DMS79 treated with DMSO at 0.1 percent for 48 hours (cell line): ENCODE measurements around the gene RTCA.
"Not testable (repeated sequence)": the region's sequence is repeated elsewhere in the genome, so short reads cannot be mapped to it uniquely, and the experiment has no call there.

Source experiments
- DNase-seq: peaks from one replicate; lab custom pipeline; 2025; lab: John Stamatoyannopoulos, UW

Gene RTCA

DNA sequence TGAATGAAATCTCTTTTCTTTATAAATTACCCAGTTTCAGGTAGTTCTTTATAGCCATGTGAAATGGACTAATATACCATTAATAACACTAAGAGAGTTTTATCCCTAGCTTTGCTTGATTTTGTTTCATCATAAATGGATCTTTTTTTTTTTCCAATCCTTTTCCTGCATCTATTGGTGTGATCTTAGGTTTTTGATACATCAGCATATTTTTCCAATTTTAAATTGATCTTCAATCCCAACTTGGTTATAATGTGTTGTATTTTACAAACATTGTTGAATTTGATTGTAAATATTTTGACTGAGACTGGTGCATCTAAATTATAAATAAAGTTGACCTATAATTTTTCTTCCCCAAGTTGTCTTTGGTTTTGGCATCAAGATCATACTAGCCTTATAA is 4.3 kb upstream of the RTCA start:
- DNase-seq = no peak

GRCh38 chr1:100264081-100264480 is 1.9 kb upstream of the RTCA start:
- not testable (repeated sequence) for DNase-seq

DNA sequence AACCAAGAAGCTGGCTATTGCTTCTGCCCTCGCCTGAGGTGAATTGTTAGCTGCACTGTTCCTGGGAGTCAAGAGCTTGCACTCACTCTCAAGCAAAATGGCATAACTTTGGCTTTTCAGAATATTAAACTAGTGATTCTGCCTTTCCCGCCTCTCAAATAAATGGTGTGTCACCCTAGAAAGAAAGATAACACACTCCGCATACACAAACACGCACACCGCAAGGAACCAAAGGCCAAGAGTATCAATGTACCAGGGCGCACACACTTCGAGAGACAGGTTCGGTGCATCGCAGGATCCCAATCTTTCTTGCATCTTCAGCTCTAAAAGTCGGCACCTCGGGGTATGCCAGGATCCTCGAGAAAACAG is 470 bp upstream of the RTCA start:
- peak; percentile 77 for DNase-seq

GRCh38 chr1:100266741-100267140 is 725 bp downstream of the RTCA start:
- peak; percentile 23 for DNase-seq

DNA sequence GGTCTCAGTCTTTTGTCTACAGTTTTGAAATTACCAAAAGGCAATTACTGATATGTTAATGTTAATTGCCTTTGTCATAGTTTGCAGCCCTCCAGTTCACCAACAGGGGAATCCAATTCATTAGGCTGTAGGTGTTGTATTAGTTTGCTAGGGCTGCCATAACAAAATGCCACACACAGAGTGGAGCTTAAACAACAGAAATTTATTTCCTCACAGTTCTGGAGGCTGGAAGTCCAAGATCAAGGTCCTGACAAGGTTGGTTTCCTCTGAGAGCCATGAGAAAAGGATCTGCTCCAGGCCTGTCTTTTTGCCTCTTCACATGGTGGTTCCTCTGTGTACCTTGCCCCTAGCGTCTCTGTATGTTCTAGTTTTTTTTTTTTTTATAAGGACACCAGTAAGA is 1.3 kb downstream of the RTCA start:
- no peak for DNase-seq

DNA sequence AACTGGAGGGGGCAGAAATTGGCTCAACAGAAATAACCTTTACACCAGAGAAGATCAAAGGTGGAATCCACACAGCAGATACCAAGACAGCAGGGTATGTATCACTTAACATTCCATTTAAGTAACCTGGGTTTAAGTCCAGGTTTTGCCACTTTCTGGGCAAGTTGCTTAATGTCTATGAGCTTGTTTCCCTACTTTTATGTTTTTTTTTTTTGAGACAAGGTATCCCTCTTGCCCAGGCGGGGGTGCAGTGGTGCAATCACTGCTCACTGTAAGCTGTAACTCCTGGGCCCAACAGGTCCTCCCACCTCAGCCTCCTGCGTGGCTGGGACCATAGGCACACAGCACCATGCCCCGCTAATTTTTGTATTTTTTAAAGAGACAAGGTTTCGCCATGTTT is 2.2 kb downstream of the RTCA start:
- DNase-seq = no peak

DNA sequence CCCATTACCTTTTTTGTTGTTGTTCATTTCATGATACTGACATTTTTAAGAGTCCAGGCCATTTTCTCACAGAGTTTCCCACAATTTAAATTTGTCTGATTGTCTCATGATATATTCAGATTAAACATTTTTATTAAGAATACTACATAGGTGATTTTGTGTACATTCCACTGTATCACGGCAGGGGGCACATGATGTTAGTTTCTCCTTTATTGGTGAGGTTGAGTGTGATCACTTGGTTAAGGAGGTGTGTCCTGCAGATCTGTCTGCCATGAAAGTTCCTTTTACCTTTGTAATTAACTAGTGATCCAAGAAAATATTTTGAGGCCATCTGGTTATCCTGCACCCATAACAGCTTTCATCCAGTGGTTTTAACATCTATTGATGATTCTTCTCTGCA is 11.8 kb downstream of the RTCA start:
- no peak for DNase-seq

DNA sequence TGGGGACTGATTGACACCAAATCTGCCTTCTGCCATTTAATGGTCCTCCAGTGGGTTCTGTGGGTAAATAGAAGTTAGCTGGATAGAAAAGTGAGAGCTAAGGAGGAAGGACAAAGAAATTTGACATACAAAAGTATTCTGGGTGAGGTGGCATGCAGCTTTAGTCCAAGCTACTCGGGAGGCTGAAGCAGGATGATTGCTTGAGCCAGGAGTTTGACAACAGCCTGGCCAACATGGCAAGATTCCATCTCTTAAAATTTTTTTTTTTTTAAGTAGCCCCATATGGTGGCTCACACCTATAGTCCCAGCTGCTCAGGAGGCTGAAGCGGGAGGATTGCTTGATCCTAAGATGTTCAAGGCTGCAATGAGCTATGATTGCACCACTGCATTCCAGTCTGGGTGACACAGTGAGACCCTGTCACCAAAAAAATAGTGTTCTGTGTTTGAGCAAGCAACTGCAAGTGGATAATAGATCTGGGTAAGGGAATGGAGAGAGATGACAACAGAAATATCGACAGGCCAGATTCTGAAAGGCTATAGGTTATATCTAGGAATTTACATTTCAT is 13.4 kb downstream of the RTCA start:
- DNase-seq = no peak

GRCh38 chr1:100279954-100280682 is 14.1 kb downstream of the RTCA start:
- no peak for DNase-seq

DNA sequence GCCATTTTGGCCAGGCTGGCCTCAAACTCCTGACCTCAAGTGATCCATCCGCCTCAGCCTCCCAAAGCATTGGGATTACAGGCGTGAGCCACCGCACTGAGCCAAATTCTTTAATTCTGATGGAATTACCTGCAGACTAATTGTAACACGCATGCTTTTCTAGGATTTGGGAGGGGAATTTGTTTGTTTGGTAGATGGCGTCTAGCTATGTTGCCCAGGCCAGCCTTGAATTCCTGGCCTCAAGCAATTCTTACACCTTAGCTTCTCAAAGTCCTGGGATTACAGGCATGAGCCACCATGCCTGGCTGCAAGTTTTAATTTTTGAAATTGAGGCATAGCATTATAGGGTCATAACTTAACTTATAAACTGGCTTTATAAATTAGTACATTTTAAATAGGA is 18.6 kb downstream of the RTCA start:
- DNase-seq = no peak

- DNase-seq = no peak
These were observed 21.1 kb downstream of the RTCA start for GRCh38 chr1:100287162-100287561.

- DNase-seq = no peak
These were observed 24.3 kb downstream of the RTCA start for GRCh38 chr1:100290291-100290690.

GRCh38 chr1:100292711-100293110 is 26.7 kb downstream of the RTCA start:
- DNase-seq = no peak

DNA sequence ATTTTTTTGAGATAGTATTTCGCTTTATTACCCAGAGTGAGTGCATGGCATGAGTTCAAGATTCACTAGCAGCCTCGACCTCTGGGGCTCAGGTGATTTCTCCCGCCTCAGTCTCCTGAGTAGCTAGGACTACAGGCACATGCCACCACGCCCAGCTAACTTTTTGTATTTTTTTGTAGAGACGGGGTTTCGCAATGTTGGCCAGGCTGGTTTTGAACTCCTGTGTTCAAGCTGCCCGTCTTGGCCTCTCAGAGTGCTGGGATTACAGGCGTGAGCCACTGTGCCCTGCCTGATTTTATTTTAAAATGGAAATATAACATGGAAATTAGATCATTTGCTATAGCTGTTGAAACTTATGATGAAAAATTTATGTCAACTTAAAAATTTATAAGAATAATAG is 30.1 kb downstream of the RTCA start:
- DNase-seq = no peak

- not testable (repeated sequence) for DNase-seq
These were observed 31.0 kb downstream of the RTCA start for GRCh38 chr1:100296997-100297396.

GRCh38 chr1:100298512-100298911 is 32.5 kb downstream of the RTCA start:
- no peak for DNase-seq

DNA sequence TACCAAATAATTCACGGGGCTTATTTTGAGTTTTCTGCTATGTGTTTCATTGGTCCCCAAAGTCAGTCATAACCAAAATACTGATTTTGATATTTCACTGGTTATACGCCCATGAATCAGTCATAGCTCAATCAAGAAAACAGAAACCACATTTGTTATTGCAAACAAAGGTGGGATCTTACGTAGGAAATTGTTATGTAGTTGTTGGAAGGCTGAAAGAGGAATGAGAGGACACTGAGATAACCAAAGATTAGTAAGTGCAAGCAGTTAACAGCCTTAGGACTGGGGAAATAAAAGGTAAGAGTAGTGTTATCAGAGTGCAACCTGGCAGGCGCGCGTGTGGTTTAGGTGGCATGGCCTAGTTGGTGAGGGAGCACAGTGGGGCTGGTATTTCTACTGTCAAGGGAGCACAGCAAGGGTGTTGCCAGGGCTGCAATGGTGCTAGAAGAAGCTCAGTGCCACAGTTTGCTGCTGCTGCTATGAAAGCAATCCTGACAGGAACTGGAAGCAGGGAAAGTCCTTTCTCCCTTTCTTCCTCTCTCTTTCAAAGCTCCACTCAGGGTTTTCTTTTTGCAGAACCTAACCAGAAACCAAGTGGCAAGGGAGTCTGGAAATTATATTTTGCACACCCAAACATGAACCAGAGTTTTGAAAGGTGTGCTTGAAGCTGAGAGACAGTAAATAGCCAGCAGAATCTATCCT is 33.7 kb downstream of the RTCA start:
- no peak for DNase-seq

- no peak for DNase-seq
These were observed 34.7 kb downstream of the RTCA start for GRCh38 chr1:100300691-100301090.

- DNase-seq = no peak
These were observed 36.7 kb downstream of the RTCA start for GRCh38 chr1:100302739-100303138.

GRCh38 chr1:100304227-100304626 is 38.2 kb downstream of the RTCA start:
- no peak for DNase-seq

DNA sequence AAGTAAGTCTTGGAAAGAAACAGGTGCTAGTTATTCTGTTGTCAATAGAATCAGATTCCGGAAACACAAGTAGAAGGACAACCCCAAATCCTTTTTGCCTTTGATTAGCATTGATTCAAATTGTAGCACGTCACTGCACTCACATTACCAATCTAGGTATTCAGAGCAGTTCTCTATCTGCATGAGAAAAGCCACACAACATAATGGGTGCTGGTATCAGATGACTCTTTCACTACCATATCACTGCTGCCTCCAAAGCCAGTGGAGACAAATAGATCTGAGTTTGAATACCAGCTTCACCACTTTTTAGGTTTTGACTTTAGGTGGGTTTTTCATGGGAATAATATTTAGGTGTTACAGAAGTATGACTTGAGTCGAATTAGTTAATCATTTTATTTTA is 38.9 kb downstream of the RTCA start:
- DNase-seq = no peak

DNA sequence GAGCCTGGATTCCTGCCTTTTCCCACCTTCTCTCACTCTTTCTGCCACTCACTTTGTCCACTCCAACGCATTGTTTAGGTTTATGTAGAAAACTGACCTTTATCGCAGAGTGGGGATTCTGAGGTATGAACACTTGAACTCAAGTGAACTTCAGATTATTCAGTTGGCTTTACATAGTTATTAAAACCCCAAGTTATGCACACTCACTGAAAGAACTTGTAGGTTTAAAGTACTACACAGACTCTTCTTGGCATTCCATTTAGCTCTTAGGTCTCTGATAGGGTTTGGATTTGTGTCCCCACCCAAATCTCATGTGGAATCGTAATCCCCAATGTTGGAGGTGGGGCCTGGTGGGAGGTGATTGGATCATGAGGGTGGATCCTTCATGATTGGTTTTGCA is 39.9 kb downstream of the RTCA start:
- DNase-seq = no peak

DNA sequence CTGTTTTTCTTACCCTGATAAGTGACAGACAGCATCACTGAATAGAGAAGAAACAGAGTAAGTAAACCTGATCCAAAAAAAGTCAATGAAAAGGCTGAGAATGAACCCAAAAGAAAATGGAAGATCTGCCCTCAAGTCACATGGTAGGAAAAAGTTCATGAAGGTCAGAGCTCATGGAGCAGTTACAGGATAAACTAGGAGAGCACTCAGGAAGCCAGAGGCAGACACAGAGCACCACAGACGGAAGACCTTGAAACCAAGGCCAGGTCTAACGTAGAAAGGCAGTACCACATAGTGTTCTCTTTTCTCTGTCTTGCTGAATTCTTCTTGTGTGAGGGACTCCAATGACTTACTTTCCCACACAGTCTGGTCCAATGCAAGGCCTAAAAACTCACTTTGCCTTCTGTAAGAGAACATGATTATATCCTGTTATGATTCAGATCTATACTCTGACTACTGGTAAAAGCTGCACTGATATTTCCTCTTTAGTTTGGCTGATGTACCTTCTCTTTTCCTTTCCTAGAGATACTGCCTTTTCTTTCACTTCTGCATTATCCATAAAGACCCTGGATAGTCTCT is 40.8 kb downstream of the RTCA start:
- no peak for DNase-seq
